GM21526 (cell line): ENCODE data around the gene BSPRY.
"Not testable (repeated sequence)": the region's sequence is repeated elsewhere in the genome, so short reads cannot be mapped to it uniquely, and the experiment has no call there.

Experiments used
- ATAC-seq: cut with Tn5 transposase; IDR thresholded peaks from one replicate; pipeline ENCODE4 v1.9.1; 2021; ENCODE audit warnings: moderate library complexity; ENCODE audit not compliant: unreplicated experiment, low FRiP score

BSPRY gene

GRCh38 chr9:113389451-113389850, 40.1 kb downstream of the BSPRY start:
- no peak for ATAC-seq

- ATAC-seq, result no peak
Measured at GRCh38 chr9:113390192-113390960, 41.0 kb downstream of the BSPRY start.

GRCh38 chr9:113391917-113392316, 42.6 kb downstream of the BSPRY start:
- ATAC-seq, result no peak

GRCh38 chr9:113393281-113393680, 43.9 kb downstream of the BSPRY start:
- ATAC-seq, result no peak

- ATAC-seq, result no peak
Measured at GRCh38 chr9:113395000-113395861, 45.9 kb downstream of the BSPRY start.

- ATAC-seq, result no peak
Measured at GRCh38 chr9:113397203-113397631, 47.9 kb downstream of the BSPRY start.

- ATAC-seq, result no peak
Measured at GRCh38 chr9:113398796-113399195, 49.5 kb downstream of the BSPRY start.

- no peak for ATAC-seq
Measured at GRCh38 chr9:113399646-113400200, 50.4 kb downstream of the BSPRY start.

- peak; percentile 99 for ATAC-seq
Measured at GRCh38 chr9:113401027-113401792, 51.9 kb downstream of the BSPRY start, which contains the start of gene ALAD. ALAD (minus strand) TSS chr9:113401284; CDS start chr9:113393559, 7,725 bp downstream.

- ATAC-seq, result no peak
Measured at GRCh38 chr9:113403646-113404045, 54.3 kb downstream of the BSPRY start.

GRCh38 chr9:113406353-113406752, 57.0 kb downstream of the BSPRY start:
- not testable (repeated sequence) for ATAC-seq

- not testable (repeated sequence) for ATAC-seq
Measured at GRCh38 chr9:113406873-113407511, 57.7 kb downstream of the BSPRY start.

- ATAC-seq, result no peak
Measured at GRCh38 chr9:113409481-113409880, 60.1 kb downstream of the BSPRY start.

GRCh38 chr9:113409883-113410206, 60.5 kb downstream of the BSPRY start:
- ATAC-seq, result peak; percentile 18

GRCh38 chr9:113410207-113410864, 61.0 kb downstream of the BSPRY start, which contains the start of the genes C9orf43 and POLE3:
C9orf43 (plus strand) TSS chr9:113410747; CDS start chr9:113413494, 2,747 bp downstream.
POLE3 (minus strand) TSS chr9:113410675; CDS start chr9:113410293, 382 bp downstream.
- peak; percentile 89 for ATAC-seq

- ATAC-seq, result peak; percentile 90
Measured at GRCh38 chr9:113416149-113416721, 66.9 kb downstream of the BSPRY start.

GRCh38 chr9:113417370-113417769, 68.0 kb downstream of the BSPRY start:
- no peak for ATAC-seq
